Common myeloid progenitor, CD34-positive (primary cell): ENCODE measurements around the gene CHPT1.
"Not testable (repeated sequence)": the region's sequence is repeated elsewhere in the genome, so short reads cannot be mapped to it uniquely, and the experiment has no call there.

Experiments used
- CTCF ChIA-PET: fragments of 350-600 bp; sonication (Branson Sonifier 250); formaldehyde crosslinking; loops from one replicate; lab custom pipeline; 2021; ENCODE audit warnings: antibody characterized with exemption; lab: Charles Lee
- POLR2A ChIA-PET: fragments of 350-600 bp; sonication (Branson Sonifier 250); formaldehyde crosslinking; loops from one replicate; lab custom pipeline; 2021; ENCODE audit warnings: antibody characterized with exemption; lab: Charles Lee
- DNase-seq, 3 donors: peaks; one replicate each; pipeline versions ENCODE4 v3.0.0 to v3.0.0-alpha.2; 2013
- H3K27ac ChIP-seq, 2 experiments: 1 replicate in 1 of 2; 2 replicates in 1 of 2; pipeline ENCODE4 v1.7.0; 2013; ENCODE audit warnings: inconsistent platforms in 2 of 2, low read length in 2 of 2, mild to moderate bottlenecking in 2 of 2, low read depth in 1 of 2, moderate library complexity in 1 of 2; ENCODE audit not compliant: severe bottlenecking in 2 of 2, insufficient read depth in 1 of 2, poor library complexity in 1 of 2
- H3K27me3 ChIP-seq, 5 experiments: replicated peaks in 2 of 5; 1 replicate in 3 of 5; 2 replicates in 2 of 5; pipeline versions ENCODE4 v1.6.1 to v1.7.0; 2013; ENCODE audit warnings: low read length in 4 of 5, mild to moderate bottlenecking in 2 of 5, moderate library complexity in 2 of 5, inconsistent platforms in 1 of 5; ENCODE audit not compliant: insufficient read depth in 5 of 5, control insufficient read depth in 4 of 5
- H3K36me3 ChIP-seq, 4 experiments: 1 replicate in 2 of 4; 2 replicates in 2 of 4; pipeline versions ENCODE4 v1.6.1 to v1.7.0; 2013; ENCODE audit warnings: low read length in 3 of 4, control low read depth in 1 of 4, mild to moderate bottlenecking in 1 of 4; ENCODE audit not compliant: control insufficient read depth in 4 of 4, insufficient read depth in 4 of 4
- H3K4me1 ChIP-seq, 4 experiments: 1 replicate in 3 of 4; 2 replicates in 1 of 4; pipeline versions ENCODE4 v1.6.1 to v1.7.1; 2013; ENCODE audit warnings: low read length in 3 of 4, mild to moderate bottlenecking in 3 of 4, control low read depth in 1 of 4, inconsistent platforms in 1 of 4, moderate library complexity in 1 of 4; ENCODE audit not compliant: control insufficient read depth in 4 of 4, insufficient read depth in 4 of 4; ENCODE audit errors: control extremely low read depth in 1 of 4
- H3K4me3 ChIP-seq, 7 experiments: 1 replicate in 4 of 7; 2 replicates in 3 of 7; pipeline versions ENCODE4 v1.5.1 to v1.7.0; 2013; ENCODE audit warnings: mild to moderate bottlenecking in 7 of 7, low read length in 6 of 7, moderate library complexity in 6 of 7, inconsistent platforms in 2 of 7, low read depth in 2 of 7, control low read depth in 1 of 7; ENCODE audit not compliant: insufficient read depth in 4 of 7, control insufficient read depth in 1 of 7; ENCODE audit errors: extremely low read depth in 1 of 7
- H3K9me3 ChIP-seq, 5 experiments: 1 replicate in 4 of 5; 2 replicates in 1 of 5; pipeline versions ENCODE4 v1.6.1 to v1.7.1; 2013; ENCODE audit warnings: low read length in 4 of 5, mild to moderate bottlenecking in 2 of 5, inconsistent platforms in 1 of 5, low read depth in 1 of 5, moderate library complexity in 1 of 5; ENCODE audit not compliant: control insufficient read depth in 4 of 5, insufficient read depth in 2 of 5; ENCODE audit errors: control extremely low read depth in 1 of 5
- WGBS: methylation state at CpG from one replicate; pipeline ENCODE4 v1.1.5; 2013; ENCODE audit not compliant: insufficient coverage; 5-methylcytosine and 5-hydroxymethylcytosine counted together

The CHPT1 gene

DNA sequence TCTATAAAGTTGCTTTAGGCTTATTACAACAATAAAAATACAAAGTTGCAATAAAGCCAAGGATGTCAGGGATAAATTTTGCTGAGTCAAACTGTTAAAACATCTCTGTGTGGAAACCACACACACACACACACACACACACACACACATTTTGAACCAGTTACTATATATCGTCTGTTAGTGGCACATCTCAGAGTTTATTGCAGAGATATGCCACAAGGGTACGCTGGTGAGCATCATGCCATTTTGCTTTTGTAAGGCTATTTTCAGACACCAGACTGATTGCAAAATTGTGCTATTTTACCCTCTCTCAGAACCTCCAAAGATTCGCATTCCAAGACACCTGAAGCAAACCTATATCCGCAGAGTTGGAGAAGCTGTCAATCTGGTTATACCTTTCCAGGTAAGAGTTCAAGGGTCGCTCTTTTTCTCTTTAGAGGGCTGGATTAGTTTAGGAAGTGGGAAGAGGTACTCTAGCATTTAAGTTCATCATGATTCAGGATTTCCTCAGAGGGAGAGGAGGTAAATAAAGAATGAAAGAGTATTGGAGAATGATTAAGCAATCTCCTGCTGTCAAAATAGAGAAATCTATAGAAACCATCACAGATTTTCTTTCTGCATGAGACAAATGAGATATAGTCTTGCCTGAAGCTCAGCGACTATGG, 27.3 kb upstream of the CHPT1 start:
- Histone ChIP-seq H3K27ac (no peak overlapping the region), H3K9me3 (no peaks in the 10 kb centered on the region), H3K27me3 (no peaks in the 10 kb centered on the region), H3K36me3 (no peaks in the 10 kb centered on the region), H3K4me3 (no peak overlapping the region), H3K4me1 (peaks cover 7 to 26% (median 17%) of the 10 kb centered on the region in 4 experiments)
- POLR2A ChIA-PET: no interaction called here
- WGBS: 30% methylated on average over 3 of the region's 6 CpGs
- CTCF ChIA-PET: interaction anchor here (1.0 to 1.8 kb wide), 4 partner anchors 13 to 161 kb away, joined by 4 to 7 read pairs (median 4); partner anchors contain the start of gene GNPTAB
- DNase-seq: peak; percentile 88 to 96 (median 95)

DNA sequence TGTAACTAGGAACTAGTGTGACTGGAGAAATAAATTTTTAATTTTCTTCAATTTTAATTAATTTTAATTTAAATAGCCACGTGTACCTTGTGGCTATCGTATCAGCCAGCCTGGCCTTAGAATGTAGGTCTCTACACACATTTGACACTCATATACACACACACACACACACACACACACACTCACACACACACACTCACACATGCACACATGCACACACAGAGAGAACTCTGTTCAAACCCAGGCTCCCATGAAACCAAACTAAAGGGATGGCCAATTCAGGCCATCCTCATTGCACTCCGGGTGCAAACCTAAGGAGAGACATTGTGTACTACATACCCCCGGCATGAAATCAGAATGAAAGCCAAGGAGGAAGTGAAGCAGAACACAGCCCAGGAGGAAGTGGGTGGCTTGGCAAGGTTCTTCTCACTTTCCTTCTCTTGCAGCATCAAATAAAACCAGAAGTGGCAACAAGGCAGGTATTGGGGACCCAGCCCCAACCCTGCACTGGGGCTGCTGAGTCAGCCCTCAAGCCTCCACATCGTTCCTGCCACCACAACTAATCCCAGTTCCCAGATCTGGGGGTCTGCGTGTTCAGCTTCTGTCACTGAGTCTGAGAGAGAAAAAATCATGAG, 26.2 kb upstream of the CHPT1 start:
- Histone ChIP-seq H3K9me3 (no peaks in the 10 kb centered on the region), H3K27ac (no peak overlapping the region), H3K36me3 (no peaks in the 10 kb centered on the region), H3K4me3 (peak overlapping the region in 1 of 7 experiments; percentile 39), H3K4me1 (peaks cover 7 to 26% (median 17%) of the 10 kb centered on the region in 4 experiments), H3K27me3 (no peaks in the 10 kb centered on the region)
- CTCF ChIA-PET: interaction anchor here (0.8 to 1.8 kb wide), 4 partner anchors 22 to 160 kb away, joined by 3 to 5 read pairs (median 4); partner anchors contain the start of gene GNPTAB
- WGBS: 0% methylated on average over 4 of the region's 6 CpGs
- DNase-seq: peak; percentile 62 to 91 (median 89)
- POLR2A ChIA-PET: no interaction called here

DNA sequence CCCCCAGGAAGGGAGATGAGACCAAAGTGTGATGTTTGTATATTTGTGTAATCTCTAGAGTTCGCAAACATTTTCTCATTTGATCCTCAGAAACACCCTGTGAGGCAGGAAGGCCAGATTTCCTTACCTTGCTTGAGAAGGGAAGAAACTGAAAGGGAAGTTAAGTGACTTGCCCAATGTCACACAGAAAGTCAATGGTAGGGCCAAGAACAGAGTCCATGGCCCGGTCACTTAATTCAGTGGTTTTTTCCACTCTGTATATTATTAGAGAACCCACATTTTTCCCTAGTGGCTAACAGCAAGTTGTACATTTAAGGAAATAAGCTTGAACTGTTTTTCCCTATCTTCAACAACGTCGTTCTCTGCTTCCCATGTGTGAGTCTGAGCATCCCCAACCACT, 25.6 kb upstream of the CHPT1 start:
- ChIA-PET POLR2A (no interaction called here), CTCF (interaction anchor here (0.8 to 1.7 kb wide), 4 partner anchors 21 to 159 kb away, joined by 3 to 4 read pairs (median 3); partner anchors contain the start of gene GNPTAB)
- H3K36me3 ChIP-seq: no peaks in the 10 kb centered on the region
- peaks cover 7 to 26% (median 17%) of the 10 kb centered on the region in 4 experiments for H3K4me1 ChIP-seq
- 80% methylated on average over 4 of the region's 4 CpGs for whole genome bisulfite sequencing
- H3K9me3 ChIP-seq: no peaks in the 10 kb centered on the region
- peak in 1 of 3 donors; percentile 16 for DNase-seq
- H3K27me3 ChIP-seq: no peaks in the 10 kb centered on the region
- peak overlapping the region in 1 of 7 experiments; percentile 39 for H3K4me3 ChIP-seq
- no peak overlapping the region for H3K27ac ChIP-seq

DNA sequence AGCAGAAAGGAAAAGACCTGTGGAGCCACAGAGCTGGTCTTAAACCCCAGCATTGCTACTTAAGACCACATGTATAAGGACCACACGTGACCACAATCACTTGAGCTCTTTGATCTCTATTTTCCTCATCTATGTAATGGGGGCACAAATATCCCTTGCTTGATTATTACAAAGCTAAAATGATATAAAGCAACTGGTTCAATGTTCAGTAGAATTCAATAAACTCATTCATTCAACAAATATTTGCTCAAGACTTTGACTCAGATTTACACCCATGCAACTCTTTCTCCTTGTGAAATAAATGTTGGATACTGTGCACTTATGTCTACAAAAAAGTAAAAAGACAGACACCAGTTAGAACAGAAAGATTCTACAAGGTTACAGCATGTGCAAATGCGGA, 21.9 kb upstream of the CHPT1 start:
- POLR2A ChIA-PET: no interaction called here
- H3K9me3 ChIP-seq: no peaks in the 10 kb centered on the region
- CTCF ChIA-PET: interaction anchor here (0.9 kb wide), 1 partner anchor 8 kb away, joined by 3 read pairs; no protein-coding TSS in a partner anchor
- no peak for DNase-seq
- H3K4me3 ChIP-seq: no peak overlapping the region
- H3K4me1 ChIP-seq: peaks cover 4 to 17% (median 12%) of the 10 kb centered on the region in 4 experiments
- H3K27me3 ChIP-seq: no peaks in the 10 kb centered on the region
- no peak overlapping the region for H3K27ac ChIP-seq
- WGBS: 100% methylated on average over 1 of the region's 2 CpGs
- no peaks in the 10 kb centered on the region for H3K36me3 ChIP-seq

DNA sequence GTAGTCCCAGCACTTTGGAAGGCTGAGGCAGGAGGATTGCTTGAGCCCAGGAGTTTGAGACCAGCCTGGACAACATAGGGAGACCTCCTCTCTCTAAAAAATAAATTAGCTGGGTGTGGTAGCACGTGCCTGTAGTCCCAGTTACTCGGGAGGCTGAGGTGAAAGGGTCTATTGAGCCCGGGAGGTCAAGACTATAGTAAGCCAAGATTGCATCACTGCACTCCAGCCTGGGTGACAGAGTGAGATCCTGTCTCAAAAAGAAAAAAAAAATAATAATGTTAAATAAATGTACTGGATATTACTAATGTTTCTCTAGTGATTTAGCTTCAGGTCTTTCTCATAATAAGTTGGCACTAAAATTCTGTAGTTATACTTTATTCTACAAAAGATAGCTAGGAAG, 20.9 kb upstream of the CHPT1 start:
- no CpG with 5 or more reads among the region's 3 CpGs for WGBS
- H3K27me3 ChIP-seq, H3K36me3 ChIP-seq, H3K4me1 ChIP-seq, DNase-seq, CTCF ChIA-PET, H3K9me3 ChIP-seq, H3K27ac ChIP-seq, H3K4me3 ChIP-seq: not testable (repeated sequence)
- POLR2A ChIA-PET: interaction anchor here (0.9 kb wide), 1 partner anchor 10 kb away, joined by 3 read pairs; no protein-coding TSS in a partner anchor

DNA sequence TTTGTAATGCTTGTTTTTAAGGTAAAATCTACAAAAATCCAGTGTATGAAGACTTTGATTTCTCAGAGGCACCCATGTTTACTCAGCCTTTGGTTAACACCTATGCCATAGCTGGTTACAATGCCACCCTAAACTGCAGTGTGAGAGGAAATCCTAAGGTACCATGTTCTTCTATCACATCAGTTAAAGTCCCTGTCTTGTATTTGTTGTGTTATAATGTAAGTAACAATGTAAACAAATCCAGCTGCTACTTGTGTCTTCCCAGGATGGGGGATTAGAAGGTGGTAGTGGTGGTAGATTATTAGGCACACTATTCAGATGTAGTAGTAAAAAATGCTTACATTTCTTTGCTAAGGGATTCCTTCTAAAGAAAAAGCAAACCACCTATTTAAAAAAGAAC, 19.4 kb upstream of the CHPT1 start:
- no peak overlapping the region for H3K27ac ChIP-seq
- no peak for DNase-seq
- H3K9me3 ChIP-seq: no peaks in the 10 kb centered on the region
- ChIA-PET CTCF (no interaction called here), POLR2A (no interaction called here)
- no peaks in the 10 kb centered on the region for H3K27me3 ChIP-seq
- no peaks in the 10 kb centered on the region for H3K36me3 ChIP-seq
- no peaks in the 10 kb centered on the region for H3K4me1 ChIP-seq
- H3K4me3 ChIP-seq: no peak overlapping the region

DNA sequence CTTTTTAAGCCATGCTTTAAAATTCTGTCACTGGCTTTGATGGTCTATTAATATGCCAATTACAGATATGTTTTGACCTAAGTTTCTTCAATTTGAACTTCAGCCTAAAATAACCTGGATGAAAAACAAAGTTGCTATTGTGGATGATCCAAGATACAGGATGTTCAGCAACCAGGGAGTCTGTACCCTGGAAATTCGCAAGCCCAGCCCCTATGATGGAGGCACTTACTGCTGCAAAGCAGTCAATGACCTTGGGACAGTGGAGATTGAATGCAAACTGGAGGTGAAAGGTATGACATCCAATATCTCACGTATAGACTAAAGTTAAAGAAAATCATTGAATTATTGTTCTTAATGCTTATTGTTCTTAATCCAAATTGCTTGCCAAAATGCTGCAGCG, 17.2 kb upstream of the CHPT1 start:
- Histone ChIP-seq H3K27ac (no peak overlapping the region), H3K4me1 (no peaks in the 10 kb centered on the region), H3K9me3 (no peaks in the 10 kb centered on the region), H3K4me3 (no peak overlapping the region), H3K27me3 (no peaks in the 10 kb centered on the region), H3K36me3 (no peaks in the 10 kb centered on the region)
- ChIA-PET CTCF (no interaction called here), POLR2A (no interaction called here)
- DNase-seq: no peak
- WGBS: 100% methylated on average over 1 of the region's 3 CpGs
